ENCODE results near the gene RPRD1A. TPM values are rescaled to one million over a fixed set of nuclear protein-coding genes. Genes with fewer than 3 reads are reported as not detected.

Gene RPRD1A
- total RNA-seq, 1 experiment from 2014 or later = 80.7 TPM

- no peak for TF ChIP-seq REST (IDR thresholded peaks at IDR 0.05; ENCODE audit: low read depth)
- no peak for TF ChIP-seq POLR2AphosphoS5 (IDR thresholded peaks at IDR 0.05; ENCODE audit: low read depth, low read length)
- TF ChIP-seq RAD21 (IDR thresholded peaks at IDR 0.05; ENCODE audit: low read depth) = no peak
- TF ChIP-seq CTCF (IDR thresholded peaks at IDR 0.05 in 2 of 3, conservative IDR thresholded peaks at IDR 0.05 in 1 of 3; ENCODE audit: borderline replicate concordance in 1 of 3, insufficient read depth in 1 of 3, low read depth in 2 of 3, low read length in 2 of 3) = no peak
- TF ChIP-seq ATF3 (IDR thresholded peaks at IDR 0.05) = no peak
- no peak for TF ChIP-seq JUND (IDR thresholded peaks at IDR 0.05)
- TF ChIP-seq TCF7L2 (IDR thresholded peaks at IDR 0.05; ENCODE audit: borderline replicate concordance, extremely low read depth, insufficient read depth, insufficient read length) = no peak
Measured at GRCh38 chr18:36028859-36029258, 38.5 kb downstream of the RPRD1A start (continued).

- RAD21 ChIA-PET (ENCODE audit: low non-redundant PET in 1 of 2, low total read pairs in 2 of 2, uncharacterized antibody in 2 of 2, unreplicated experiment in 2 of 2) = no interaction called here
- no peaks in the 10 kb centered on the region for H3K9me3 ChIP-seq (ENCODE audit: control insufficient read depth in 1 of 2, insufficient read depth in 1 of 2, low read depth in 1 of 2, low read length in 2 of 2)
- POLR2A ChIA-PET = no interaction called here
- no peaks in the 10 kb centered on the region for H3K9me2 ChIP-seq (ENCODE audit: insufficient read depth)
- H3K79me2 ChIP-seq (ENCODE audit: insufficient read depth, low read length) = peaks cover 4% of the 10 kb centered on the region; the same call in 1 of the 2 replicates
- TF ChIP-seq RAD21 (IDR thresholded peaks at IDR 0.05; ENCODE audit: low read depth) = no peak
- no peak for TF ChIP-seq SRF (IDR thresholded peaks at IDR 0.05; ENCODE audit: low read depth)
- TF ChIP-seq REST (IDR thresholded peaks at IDR 0.05; ENCODE audit: low read depth) = no peak
- no peak for TF ChIP-seq SP1 (IDR thresholded peaks at IDR 0.05; ENCODE audit: low read depth)
- TF ChIP-seq EGR1 (IDR thresholded peaks at IDR 0.05; ENCODE audit: low read depth) = no peak
- TF ChIP-seq SIN3A (IDR thresholded peaks at IDR 0.05; ENCODE audit: low read depth) = no peak
- TF ChIP-seq TCF7L2 (IDR thresholded peaks at IDR 0.05; ENCODE audit: borderline replicate concordance, extremely low read depth, insufficient read depth, insufficient read length) = no peak
- TF ChIP-seq ELF1 (IDR thresholded peaks at IDR 0.05; ENCODE audit: borderline replicate concordance, low read depth) = no peak
- TF ChIP-seq POLR2AphosphoS5 (IDR thresholded peaks at IDR 0.05; ENCODE audit: low read depth, low read length) = no peak
- no peak for TF ChIP-seq MAX (IDR thresholded peaks at IDR 0.05)
- TF ChIP-seq CEBPB (IDR thresholded peaks at IDR 0.05; ENCODE audit: low read depth) = no peak
- no peak for TF ChIP-seq YY1 (IDR thresholded peaks at IDR 0.05; ENCODE audit: extremely low read depth, insufficient replicate concordance, low read depth, low read length)
- peaks cover 8 to 22% of the 10 kb centered on the region in 2 experiments for H3K36me3 ChIP-seq (ENCODE audit: control insufficient read depth in 1 of 2, insufficient read depth in 2 of 2, low read length in 2 of 2)
- no peaks in the 10 kb centered on the region for H3K27me3 ChIP-seq (ENCODE audit: insufficient read depth, low read length)
- CTCF ChIA-PET = no interaction called here
- no peak overlapping the region for H2AFZ ChIP-seq (ENCODE audit: low read depth, low read length, poor library complexity, severe bottlenecking)
- H3K9ac ChIP-seq (ENCODE audit: low read length) = no peak overlapping the region
- H3K4me3 ChIP-seq (replicated peaks in 1 of 2; ENCODE audit: low read depth in 1 of 2, low read length in 2 of 2) = no peak overlapping the region
- DNase-seq (ENCODE audit: low read depth, low spot score) (no peak), ATAC-seq (no peak)
- H3K4me1 ChIP-seq (ENCODE audit: control insufficient read depth in 1 of 2, insufficient read depth in 2 of 2, low read length in 2 of 2) = 0 out of 4 replicates have a peak, but pooled peaks cover 0 to 8% of the 10 kb centered on the region in 2 experiments
- H3K27ac ChIP-seq (ENCODE audit: low read depth, low read length) = no peak overlapping the region
- no TSS peak for BruUV-seq (replicated peaks)
- intact Hi-C loops (cut with micrococcal nuclease) = loop anchor here (10.0 kb wide), 1 partner anchor 730 kb away; no protein-coding TSS in a partner anchor
- no peaks in the 10 kb centered on the region for H4K20me1 ChIP-seq (ENCODE audit: insufficient read depth)
- H3K4me2 ChIP-seq (ENCODE audit: low read length) = no peak overlapping the region; the same call in 1 of the 2 replicates
Measured at GRCh38 chr18:36025025-36025424, 42.3 kb downstream of the RPRD1A start.

Measured in HCT116 (cell line).